Panc1 (cell line): Measurements from ENCODE around the gene DTHD1. TPM values are rescaled to one million over a fixed set of nuclear protein-coding genes. Genes with fewer than 3 reads are reported as not detected.

ENCODE experiments used
- ATAC-seq: fragments of 200-7000 bp; cut with Tn5 transposase; 2 replicates; pipeline ENCODE4 v1.9.1; 2020; ENCODE audit warnings: mild to moderate bottlenecking, moderate library complexity
- BruUV-seq: library from RNA; stranded (reverse); fragments of 400-500 nt; replicated peaks from 2 replicates; lab custom pipeline; 2021; lab: Mats Ljungman, UMichigan
- CTCF ChIA-PET: fragments of 300-600 bp; sonication (Branson Sonifier 250); formaldehyde crosslinking; loops from one replicate; lab custom pipeline; 2022; ENCODE audit warnings: antibody characterized with exemption; lab: Charles Lee
- POLR2A ChIA-PET: fragments of 300-600 bp; sonication (Branson Sonifier 250); formaldehyde crosslinking; loops from one replicate; lab custom pipeline; 2022; ENCODE audit warnings: antibody characterized with exemption; lab: Charles Lee
- DNase-seq: peaks from one replicate; pipeline ENCODE4 v3.0.0-alpha.2; 2010; ENCODE audit warnings: low read depth, low spot score
- H3K27ac ChIP-seq: 2 replicates; pipeline ENCODE4 v1.5.1; 2011; ENCODE audit warnings: mild to moderate bottlenecking, low read length, inconsistent platforms
- H3K27me3 ChIP-seq: fragments of 200-500 bp; sonication (Bioruptor generic); 2 replicates; pipeline ENCODE4 v1.6.0; 2014; ENCODE audit warnings: low read length, inconsistent platforms; ENCODE audit not compliant: control insufficient read depth, insufficient read depth
- H3K36me3 ChIP-seq: fragments of 200-500 bp; sonication (Bioruptor generic); 2 replicates; pipeline ENCODE4 v1.5.1; 2014; ENCODE audit warnings: inconsistent platforms, mild to moderate bottlenecking, low read length, moderate library complexity; ENCODE audit not compliant: control insufficient read depth, insufficient read depth
- H3K4me1 ChIP-seq: 2 replicates; pipeline ENCODE4 v1.5.1; 2011; ENCODE audit warnings: inconsistent platforms, mild to moderate bottlenecking, low read length, moderate library complexity; ENCODE audit not compliant: control insufficient read depth, insufficient read depth
- H3K4me3 ChIP-seq, 2 experiments: 2 replicates each; pipeline ENCODE4 v1.5.1; 2011 to 2012; ENCODE audit warnings: low read depth in 2 of 2, low read length in 2 of 2, mild to moderate bottlenecking in 2 of 2, inconsistent platforms in 1 of 2, moderate library complexity in 1 of 2
- H3K9me3 ChIP-seq: fragments of 200-500 bp; sonication (Bioruptor generic); 2 replicates; pipeline ENCODE4 v1.5.1; 2014; ENCODE audit warnings: low read depth, mild to moderate bottlenecking, inconsistent platforms, low read length, moderate library complexity; ENCODE audit not compliant: control insufficient read depth, insufficient read depth
- CTCF ChIP-seq: fragments of 450-650 bp; IDR thresholded peaks from 2 replicates; pipeline ENCODE4 v1.5.1; 2017; ENCODE audit warnings: mild to moderate bottlenecking
- POLR2AphosphoS5 ChIP-seq: IDR thresholded peaks from 2 replicates; pipeline ENCODE4 v1.6.1; 2012; ENCODE audit warnings: mild to moderate bottlenecking, low read depth, low read length, moderate library complexity
- SIN3A ChIP-seq: IDR thresholded peaks from 2 replicates; pipeline ENCODE4 v1.6.1; 2012; ENCODE audit warnings: low read depth, mild to moderate bottlenecking, low read length, moderate library complexity, borderline replicate concordance; ENCODE audit not compliant: insufficient read depth
- TCF7L2 ChIP-seq: IDR thresholded peaks from 2 replicates; pipeline ENCODE4 v1.6.1; 2011; ENCODE audit warnings: mild to moderate bottlenecking, low read depth, low read length, inconsistent platforms
- in situ Hi-C: cut with HindIII; loops from 2 replicates; pipeline ENCODE4 v1.10.0; 2016; ENCODE audit warnings: low sequenced_read_pairs, low pct_unique_long_range_greater_than_20kb
- intact Hi-C: fragments of 100-400 bp; cut with micrococcal nuclease; formaldehyde crosslinking; loops from one replicate; pipeline ENCODE4 v1.10.0; 2022; ENCODE audit not compliant: unreplicated experiment
- total RNA-seq: library from RNA; stranded (reverse); gene quantifications from one replicate; pipeline ENCODE4 v1.2.1, GENCODE V29; 2021; ENCODE audit not compliant: unreplicated experiment
- TF ChIP-seq, protein P1 (sequence below), 2 experiments: IDR thresholded peaks; 2 replicates each; pipeline ENCODE4 v1.6.1; 2011 to 2012; ENCODE audit warnings: low read depth in 2 of 2, control low read depth in 1 of 2, low read length in 1 of 2, mild to moderate bottlenecking in 1 of 2, moderate library complexity in 1 of 2; ENCODE audit not compliant: insufficient read depth in 1 of 2

Gene DTHD1
- total RNA-seq, 1 experiment from 2014 or later, result not detected

GRCh38 chr4:36391411-36391810, 110.0 kb downstream of the DTHD1 start:
- ATAC-seq (no peak), DNase-seq (no peak)
- intact Hi-C loops (no loop called here), in situ Hi-C loops (no loop called here)
- BruUV-seq, result no TSS peak
- TF ChIP-seq, protein P1, sequence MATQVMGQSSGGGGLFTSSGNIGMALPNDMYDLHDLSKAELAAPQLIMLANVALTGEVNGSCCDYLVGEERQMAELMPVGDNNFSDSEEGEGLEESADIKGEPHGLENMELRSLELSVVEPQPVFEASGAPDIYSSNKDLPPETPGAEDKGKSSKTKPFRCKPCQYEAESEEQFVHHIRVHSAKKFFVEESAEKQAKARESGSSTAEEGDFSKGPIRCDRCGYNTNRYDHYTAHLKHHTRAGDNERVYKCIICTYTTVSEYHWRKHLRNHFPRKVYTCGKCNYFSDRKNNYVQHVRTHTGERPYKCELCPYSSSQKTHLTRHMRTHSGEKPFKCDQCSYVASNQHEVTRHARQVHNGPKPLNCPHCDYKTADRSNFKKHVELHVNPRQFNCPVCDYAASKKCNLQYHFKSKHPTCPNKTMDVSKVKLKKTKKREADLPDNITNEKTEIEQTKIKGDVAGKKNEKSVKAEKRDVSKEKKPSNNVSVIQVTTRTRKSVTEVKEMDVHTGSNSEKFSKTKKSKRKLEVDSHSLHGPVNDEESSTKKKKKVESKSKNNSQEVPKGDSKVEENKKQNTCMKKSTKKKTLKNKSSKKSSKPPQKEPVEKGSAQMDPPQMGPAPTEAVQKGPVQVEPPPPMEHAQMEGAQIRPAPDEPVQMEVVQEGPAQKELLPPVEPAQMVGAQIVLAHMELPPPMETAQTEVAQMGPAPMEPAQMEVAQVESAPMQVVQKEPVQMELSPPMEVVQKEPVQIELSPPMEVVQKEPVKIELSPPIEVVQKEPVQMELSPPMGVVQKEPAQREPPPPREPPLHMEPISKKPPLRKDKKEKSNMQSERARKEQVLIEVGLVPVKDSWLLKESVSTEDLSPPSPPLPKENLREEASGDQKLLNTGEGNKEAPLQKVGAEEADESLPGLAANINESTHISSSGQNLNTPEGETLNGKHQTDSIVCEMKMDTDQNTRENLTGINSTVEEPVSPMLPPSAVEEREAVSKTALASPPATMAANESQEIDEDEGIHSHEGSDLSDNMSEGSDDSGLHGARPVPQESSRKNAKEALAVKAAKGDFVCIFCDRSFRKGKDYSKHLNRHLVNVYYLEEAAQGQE (IDR thresholded peaks at IDR 0.05; ENCODE audit: insufficient read depth in 1 of 2, low read depth in 2 of 2, low read length in 1 of 2), result no peak
- no peak for TF ChIP-seq SIN3A
- no peak for TF ChIP-seq TCF7L2
- TF ChIP-seq POLR2AphosphoS5, result no peak
- TF ChIP-seq CTCF, result no peak
- Histone ChIP-seq H3K4me1 (no peaks in the 10 kb centered on the region), H3K4me3 (no peak overlapping the region), H3K27ac (no peak overlapping the region), H3K27me3 (no peaks in the 10 kb centered on the region), H3K9me3 (no peaks in the 10 kb centered on the region), H3K36me3 (no peaks in the 10 kb centered on the region)
- POLR2A ChIA-PET, result no interaction called here
- CTCF ChIA-PET, result no interaction called here

- TF ChIP-seq POLR2AphosphoS5, result no peak
- no peak for TF ChIP-seq SIN3A
- TF ChIP-seq TCF7L2, result no peak
- TF ChIP-seq, protein P1 (IDR thresholded peaks at IDR 0.05; ENCODE audit: insufficient read depth in 1 of 2, low read depth in 2 of 2, low read length in 1 of 2), result no peak
- TF ChIP-seq CTCF, result no peak
- DNase-seq, result no peak
- BruUV-seq, result no TSS peak
- in situ Hi-C loops (no loop called here), intact Hi-C loops (no loop called here)
- Histone ChIP-seq H3K36me3 (no peaks in the 10 kb centered on the region), H3K27me3 (no peaks in the 10 kb centered on the region), H3K9me3 (no peaks in the 10 kb centered on the region), H3K4me3 (no peak overlapping the region), H3K4me1 (no peaks in the 10 kb centered on the region), H3K27ac (no peak overlapping the region)
- ChIA-PET POLR2A (no interaction called here), CTCF (no interaction called here)
- no peak for ATAC-seq
These were observed 110.6 kb downstream of the DTHD1 start for GRCh38 chr4:36392024-36392423.
